Kidney glomerular epithelial cell (primary cell): ENCODE measurements around the gene INPP5J.
"Not testable (repeated sequence)": the region's sequence is repeated elsewhere in the genome, so short reads cannot be mapped to it uniquely, and the experiment has no call there.

Source experiments
- DNase-seq: peaks from one replicate; lab custom pipeline; 2025; lab: John Stamatoyannopoulos, UW

Gene INPP5J, protein sequence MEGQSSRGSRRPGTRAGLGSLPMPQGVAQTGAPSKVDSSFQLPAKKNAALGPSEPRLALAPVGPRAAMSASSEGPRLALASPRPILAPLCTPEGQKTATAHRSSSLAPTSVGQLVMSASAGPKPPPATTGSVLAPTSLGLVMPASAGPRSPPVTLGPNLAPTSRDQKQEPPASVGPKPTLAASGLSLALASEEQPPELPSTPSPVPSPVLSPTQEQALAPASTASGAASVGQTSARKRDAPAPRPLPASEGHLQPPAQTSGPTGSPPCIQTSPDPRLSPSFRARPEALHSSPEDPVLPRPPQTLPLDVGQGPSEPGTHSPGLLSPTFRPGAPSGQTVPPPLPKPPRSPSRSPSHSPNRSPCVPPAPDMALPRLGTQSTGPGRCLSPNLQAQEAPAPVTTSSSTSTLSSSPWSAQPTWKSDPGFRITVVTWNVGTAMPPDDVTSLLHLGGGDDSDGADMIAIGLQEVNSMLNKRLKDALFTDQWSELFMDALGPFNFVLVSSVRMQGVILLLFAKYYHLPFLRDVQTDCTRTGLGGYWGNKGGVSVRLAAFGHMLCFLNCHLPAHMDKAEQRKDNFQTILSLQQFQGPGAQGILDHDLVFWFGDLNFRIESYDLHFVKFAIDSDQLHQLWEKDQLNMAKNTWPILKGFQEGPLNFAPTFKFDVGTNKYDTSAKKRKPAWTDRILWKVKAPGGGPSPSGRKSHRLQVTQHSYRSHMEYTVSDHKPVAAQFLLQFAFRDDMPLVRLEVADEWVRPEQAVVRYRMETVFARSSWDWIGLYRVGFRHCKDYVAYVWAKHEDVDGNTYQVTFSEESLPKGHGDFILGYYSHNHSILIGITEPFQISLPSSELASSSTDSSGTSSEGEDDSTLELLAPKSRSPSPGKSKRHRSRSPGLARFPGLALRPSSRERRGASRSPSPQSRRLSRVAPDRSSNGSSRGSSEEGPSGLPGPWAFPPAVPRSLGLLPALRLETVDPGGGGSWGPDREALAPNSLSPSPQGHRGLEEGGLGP

DNA sequence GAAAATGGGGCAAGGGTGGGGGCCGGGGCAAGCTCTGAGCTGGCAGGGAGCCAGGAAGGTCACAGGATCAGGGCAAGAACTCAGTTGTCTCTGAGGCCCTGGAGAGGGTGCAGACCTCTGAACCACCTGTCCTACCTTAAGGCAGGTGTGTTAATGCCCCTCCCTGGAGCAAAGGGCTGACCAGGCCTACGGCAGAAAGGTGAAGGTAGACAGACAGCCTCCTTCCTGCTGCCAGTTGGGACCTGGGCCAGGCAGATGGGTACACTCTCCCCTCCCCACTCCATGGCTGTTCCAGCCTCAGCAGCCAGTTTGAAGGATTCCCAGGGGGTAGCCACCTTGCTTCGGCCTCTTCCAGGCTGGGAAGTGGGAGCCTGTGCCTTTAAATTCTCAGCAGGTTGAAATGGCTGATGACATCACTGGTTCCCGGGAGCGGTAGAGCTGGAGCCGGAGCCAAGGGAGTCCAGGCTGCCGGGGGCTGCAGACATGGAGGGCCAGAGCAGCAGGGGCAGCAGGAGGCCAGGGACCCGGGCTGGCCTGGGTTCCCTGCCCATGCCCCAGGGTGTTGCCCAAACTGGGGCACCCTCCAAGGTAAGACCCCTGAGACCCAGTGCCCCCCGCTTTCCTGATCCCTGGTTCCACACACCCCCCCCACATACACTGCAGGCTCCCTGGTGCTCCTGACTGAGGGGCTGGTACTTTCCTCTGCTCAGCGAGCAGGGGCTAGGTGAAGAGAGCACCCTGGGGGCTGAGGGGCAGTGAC, at the start of gene INPP5J:
Gene INPP5J, plus strand, starts transcription at position 435 of the 760 bp plus-strand sequence. Its CDS starts 49 bp downstream, at position 484.
- peak; percentile 55 for DNase-seq

DNA sequence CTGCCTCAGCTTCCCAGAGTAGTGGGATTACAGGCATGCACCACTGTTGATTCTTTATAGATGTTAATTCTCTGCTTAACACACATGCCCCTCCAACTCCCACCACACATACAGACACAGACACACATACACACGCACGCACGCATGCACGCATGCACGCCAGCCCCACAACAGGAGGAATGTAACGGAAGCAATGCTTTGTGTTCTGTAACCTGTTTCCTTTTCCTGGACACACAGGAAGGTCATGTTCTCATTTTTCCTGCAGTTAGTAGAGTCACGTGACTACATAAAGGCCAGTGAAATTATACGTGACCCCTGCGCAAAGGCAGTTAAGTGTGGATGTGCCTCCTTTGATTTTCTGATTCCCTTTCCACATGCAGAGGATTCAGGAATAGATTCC, 49.6 kb upstream of the INPP5J start:
- not testable (repeated sequence) for DNase-seq

DNA sequence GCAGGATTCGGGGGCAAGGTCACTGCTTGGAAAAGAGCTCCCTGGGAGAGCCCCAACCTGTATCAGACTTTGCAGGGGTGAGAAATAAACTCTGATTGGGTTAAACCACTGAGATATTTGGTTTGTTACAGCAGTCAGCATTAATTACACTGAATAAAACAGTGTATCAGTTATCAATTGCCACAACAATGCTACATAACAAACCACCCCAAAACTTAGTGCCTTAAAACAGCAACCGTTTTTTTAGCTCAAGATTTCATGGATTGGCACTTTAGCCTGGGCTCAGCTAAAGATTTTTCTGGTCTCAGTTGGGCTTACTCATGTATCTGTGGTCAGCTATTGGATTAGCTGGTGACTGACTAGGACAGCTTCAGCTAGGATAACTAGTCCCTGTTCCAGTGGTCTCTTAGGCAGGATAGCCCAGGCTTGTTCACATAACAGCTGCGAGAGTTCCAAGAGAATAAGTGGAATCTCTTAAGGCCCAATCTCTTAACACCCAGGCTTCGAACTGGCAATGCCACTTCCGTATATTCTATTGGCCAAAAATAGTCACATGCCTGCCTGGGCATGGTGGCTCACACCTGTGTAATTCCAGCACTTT, 49.1 kb upstream of the INPP5J start:
- not testable (repeated sequence) for DNase-seq

DNA sequence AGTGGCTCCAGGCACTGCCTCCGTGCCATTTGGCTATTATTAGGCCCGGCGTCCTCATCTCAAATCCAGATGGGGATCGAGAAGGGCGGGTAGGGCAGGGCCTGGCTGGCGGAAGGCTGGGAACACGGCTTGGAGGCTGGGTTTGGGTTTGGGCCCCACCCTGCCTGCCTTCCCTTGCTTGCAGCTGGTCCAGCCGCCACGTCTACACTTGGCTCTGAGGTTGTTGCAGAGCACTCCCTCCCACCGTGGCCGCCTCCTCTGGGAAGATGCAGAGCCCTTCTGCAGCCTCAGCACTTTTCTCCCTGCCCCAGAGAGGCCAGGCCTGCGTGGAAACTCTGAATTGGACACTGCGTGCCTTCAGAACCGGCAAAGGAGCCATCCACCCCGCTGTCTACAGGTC, 46.8 kb upstream of the INPP5J start:
- DNase-seq, result no peak

DNA sequence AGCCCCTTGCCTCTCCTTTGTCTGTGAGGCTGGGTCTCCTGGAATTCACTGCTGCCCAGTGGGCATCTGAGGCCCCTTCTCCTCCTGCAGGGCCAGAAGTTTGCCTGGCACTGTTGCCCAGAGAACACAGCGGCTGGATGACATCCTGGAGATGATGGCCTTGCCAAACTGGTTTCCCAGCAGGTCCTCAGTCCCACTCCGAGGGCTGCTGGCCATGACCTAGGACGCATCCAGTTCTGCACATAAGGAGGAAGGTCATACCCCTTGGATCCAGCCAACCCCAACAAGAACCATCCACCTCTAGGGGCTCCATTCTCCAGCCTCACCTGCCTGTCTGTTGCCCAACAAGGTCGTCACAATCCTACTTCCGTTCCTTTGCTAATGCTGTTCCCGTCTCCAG, 45.1 kb upstream of the INPP5J start:
- no peak for DNase-seq

DNA sequence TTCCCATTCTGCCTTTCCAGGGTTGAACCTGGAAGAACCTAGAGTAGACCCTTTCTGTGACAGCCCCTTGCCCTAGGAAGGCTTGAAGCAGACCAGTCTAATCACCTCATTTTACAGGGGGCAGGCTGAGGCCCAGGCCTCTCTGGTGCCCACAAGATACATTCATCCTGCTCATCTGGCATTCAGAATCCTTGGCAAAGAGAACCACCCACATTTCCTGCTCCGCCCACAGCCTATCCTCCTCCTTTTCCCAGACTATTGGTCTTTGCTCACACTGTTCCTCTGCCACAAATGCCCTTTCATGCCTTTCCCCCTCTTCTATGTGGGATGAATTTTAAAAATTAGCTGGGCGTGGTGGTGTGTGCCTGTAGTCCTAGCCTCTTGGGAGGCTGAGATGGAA, 44.4 kb upstream of the INPP5J start:
- DNase-seq, result not testable (repeated sequence)

DNA sequence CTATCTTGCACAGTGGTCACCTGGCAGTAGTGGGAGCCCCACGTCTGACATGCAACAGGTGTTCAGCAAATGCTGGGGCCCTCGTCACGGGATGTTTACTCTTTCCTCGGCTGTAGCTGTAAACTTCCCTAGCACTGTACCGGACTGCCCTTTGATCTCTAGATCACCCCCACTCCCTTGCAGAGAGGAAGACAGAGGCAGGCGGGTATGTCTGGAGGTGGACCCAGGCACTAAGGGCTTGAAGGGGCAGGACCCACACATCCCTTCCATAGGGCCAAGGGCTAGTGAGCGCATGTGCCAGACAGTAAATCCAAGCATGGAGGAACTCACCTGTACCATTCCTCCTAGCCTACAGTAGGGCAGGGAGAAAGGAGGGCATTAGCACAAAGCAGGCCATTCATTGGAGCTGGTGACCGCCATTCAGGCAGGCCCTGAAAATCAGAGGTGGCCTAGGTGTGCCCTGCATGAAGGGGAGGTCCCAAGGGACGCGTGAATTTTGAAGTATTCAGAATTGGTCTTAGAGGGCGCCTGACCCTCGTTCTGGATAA, 43.6 kb upstream of the INPP5J start:
- DNase-seq, result no peak

DNA sequence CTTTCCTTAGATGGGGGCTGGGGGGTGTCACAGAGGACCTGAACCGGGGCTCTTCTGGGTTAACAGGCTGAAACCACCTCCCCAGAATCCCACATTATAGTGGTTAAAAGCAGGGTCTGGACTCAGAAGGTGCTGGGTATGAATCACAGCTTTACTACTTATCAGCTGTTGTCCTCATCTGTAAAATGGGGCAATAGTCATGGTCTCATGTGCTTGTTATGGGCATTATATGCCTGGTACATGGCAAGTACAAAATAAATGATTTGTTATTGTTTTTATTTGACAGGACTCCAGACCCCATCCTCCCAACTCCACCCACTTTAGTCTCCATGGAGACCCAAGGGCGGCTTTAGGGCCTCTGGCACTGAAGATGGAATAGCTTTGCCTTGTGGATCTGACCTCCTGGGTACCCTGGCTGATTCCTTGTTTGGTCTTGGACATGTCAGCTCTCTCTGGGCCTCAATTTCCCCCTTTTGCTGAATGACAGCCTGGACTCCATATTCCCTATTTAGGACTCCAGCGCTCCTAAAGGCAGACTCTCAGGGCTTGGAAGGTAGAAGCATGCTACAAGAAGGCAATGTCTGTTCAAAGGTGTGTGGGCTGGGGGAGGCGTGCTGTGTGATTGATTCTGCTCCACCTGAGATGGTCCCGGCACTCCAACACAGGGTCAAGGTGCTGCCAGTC, 42.5 kb upstream of the INPP5J start:
- no peak for DNase-seq

DNA sequence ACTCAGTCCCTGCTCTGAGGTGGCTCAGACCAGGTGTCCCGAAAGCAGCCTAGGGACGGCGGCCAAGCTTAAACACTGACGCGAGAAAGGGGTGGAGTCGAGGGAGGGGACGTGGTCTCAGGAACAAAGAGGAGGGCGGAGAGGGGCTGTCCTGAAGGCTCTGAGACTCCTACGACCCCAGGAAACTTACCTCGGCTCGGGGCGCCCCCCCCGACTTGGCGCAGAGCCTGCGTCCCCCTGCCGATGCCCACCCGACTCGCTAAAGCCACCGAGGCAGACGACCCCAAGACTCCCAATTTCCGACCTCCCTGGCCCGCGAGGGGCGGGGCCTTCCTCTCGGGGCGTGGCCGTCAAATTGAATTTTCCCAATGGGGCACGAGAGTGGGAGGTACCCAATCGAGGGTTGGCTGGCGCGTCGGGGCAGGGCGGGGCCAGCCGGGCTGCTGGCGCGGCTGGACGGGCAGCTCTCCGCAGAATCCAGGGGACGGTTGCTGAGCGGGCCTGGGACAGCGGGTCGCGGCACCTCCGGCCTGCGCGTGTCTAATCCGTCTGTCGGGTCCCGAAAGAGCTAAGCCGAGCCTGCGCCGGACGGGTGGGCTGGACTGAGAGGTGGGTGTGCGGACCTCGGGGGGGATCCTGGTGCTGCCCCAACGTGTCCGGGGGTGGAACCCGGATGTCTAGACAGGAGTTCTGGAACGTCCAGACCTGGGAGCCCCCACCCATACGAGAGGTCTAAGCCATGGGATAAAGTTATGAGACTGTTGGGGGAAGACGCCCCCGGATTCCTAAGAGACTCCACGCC, 41.7 kb upstream of the INPP5J start, which contains the start of gene SMTN:
Gene SMTN, plus strand, starts transcription at position 471 of the 802 bp plus-strand sequence. CDS start 1,941 bp downstream, outside the sequence.
- peak; percentile 89 for DNase-seq

DNA sequence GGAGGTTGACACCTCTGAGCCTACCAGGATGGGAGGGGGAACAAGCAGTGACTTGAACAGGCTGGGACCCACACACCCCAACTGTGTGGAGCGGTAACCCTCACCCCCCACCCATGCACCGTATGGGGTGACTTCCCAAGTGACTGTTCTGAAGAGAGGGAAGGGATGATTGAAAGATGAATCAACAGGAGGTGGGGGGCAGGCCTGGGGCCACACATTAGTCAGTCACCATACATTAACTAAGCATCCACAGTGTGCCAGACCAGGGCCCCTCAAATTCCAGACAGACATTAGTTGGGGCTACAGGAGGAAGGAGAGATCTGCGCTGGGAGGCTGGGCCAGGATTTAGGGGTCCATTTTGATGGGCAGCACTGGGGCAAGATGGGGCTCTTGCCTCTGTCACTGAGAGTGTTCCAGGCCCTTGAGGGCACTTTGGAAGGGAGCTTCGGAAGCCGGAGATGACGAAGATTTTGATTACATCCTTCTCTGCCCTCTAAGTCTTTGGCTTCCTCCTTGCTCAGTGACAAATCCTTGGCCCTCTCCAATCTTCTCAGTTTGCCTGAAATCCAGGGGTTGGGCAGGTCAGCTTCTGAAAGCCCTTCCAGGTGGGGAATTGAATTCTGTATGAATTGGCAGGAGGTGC, 40.7 kb upstream of the INPP5J start:
- DNase-seq, result peak; percentile 47

DNA sequence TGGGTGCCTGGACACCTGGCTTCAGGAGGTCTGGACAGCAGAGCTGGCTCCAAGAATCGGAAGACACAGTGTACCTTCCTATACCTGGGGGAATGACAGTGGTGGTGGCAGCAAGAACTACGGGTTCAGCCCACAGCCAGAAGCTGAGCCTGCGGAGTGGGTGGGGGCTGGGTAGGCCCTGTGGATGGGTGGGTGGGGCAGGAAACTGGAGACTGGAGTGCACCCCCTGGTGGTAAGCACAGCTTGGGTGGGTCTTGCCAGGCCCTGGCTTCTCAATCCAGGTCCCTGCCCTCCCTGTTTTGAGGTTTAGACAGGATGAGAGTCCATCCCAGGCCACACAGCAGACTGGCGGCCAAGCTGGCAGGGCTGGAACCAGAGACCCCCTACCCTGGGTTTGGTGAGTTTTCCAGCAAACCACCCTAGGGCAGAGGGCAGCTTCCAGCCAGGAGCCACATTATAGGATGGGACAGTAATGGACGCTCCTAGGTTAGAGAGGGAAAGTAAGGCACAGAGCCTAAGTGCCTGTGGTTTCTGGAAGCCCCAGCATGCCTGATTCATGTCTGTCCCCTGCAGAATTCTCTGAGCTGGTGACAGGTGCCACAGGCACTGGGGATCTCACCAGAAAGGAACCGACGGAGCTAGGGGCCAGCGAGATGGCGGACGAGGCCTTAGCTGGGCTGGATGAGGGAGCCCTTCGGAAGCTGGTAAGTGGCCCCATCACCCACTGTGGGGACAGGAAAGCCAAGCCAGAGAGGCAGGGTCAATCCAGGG, 40.0 kb upstream of the INPP5J start:
- DNase-seq, result no peak

DNA sequence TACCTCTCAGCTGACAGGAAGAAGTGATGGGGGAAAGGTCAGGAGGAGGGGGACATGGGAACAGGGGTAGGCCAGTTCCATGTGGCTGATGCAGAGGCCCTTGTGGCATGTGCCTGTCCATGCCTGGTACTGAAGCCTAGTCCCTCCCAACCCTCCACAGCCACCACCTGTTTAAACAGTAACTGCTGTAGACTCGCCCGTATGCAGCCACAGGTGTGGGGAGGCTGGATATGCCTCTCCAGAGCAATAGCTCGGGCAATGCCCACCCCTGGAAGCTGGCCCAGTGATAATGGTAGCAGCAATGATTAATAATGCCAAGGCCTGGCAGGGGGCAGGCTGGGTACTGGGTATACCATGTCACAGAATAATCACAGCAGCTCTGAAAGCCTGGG, 39.4 kb upstream of the INPP5J start:
- peak; percentile 37 for DNase-seq

DNA sequence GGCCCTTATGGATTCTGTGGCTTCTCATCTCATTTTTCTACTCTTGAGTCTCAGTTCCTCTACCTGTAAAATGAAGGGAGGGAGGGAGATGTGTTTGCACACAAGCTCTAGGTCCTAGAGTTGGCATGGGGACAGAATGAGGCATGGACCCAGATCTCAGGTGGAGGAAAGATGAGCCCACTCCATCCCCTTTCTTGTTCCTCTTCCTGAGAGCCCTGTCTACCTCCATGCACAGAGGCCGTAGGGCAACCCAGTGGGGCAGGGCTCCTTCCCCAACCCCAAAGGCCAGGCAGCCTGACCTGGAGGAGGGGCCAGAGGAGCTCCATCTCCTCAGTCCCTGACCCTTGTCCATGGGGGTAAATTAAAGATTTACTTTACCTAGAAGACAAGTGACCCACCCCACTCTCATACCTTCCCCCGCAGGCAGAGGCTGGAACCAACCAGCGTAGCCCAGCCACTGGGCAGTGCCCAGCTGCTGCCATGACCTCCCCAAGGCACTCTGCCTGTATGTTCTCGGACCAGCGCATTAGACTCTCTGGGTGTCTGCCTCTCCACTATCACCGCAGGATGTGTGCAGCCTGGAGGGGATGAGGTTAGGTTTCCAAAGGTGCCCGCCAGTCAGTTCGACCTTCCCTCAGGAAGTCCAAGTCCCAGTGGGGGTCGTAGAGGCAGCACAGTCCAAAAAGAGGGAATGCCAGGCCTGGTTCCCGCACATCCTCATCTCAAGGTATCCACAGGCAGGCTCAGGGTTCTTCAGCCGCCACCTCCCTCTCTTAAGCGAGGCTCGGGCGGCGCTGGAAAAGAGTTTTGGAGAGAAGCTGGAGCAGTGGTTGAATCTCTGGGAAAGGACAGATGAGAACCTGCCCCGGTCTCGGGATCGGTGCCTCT, 38.6 kb upstream of the INPP5J start:
- DNase-seq, result no peak

DNA sequence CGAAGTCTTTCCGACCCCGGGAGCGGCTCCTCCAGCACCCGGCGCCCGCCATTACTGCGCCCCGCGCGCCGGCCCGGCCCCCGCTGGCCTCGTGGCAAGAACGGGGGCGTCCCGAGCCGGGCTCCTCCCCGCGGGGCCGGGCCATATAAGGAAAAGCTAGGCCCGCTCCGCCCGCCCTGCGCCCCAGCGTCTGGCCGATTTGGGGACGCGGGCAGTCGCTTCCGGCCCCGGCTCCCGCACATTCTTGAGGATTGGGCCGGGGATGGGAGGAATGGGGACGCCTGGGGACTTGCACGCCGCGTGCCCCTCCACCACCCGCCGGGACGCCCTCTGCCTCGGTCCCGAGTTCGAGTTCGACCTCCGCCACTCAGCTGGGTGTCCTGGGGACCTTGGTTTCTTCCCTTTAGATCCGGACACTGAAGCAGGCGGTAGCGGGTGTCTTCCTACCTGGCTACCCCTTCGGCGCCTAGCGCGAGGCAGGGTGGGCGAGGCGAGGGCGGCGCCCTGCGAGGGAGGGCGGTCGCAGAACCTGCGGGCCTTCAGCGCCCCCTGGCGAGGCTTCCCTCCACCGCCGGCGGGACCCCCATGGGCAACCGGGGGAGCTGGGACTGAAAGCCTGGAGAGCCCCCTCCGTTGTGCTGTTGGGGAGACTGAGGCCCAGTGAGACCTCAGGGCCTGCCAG, 37.8 kb upstream of the INPP5J start:
- DNase-seq, result peak; percentile 47

DNA sequence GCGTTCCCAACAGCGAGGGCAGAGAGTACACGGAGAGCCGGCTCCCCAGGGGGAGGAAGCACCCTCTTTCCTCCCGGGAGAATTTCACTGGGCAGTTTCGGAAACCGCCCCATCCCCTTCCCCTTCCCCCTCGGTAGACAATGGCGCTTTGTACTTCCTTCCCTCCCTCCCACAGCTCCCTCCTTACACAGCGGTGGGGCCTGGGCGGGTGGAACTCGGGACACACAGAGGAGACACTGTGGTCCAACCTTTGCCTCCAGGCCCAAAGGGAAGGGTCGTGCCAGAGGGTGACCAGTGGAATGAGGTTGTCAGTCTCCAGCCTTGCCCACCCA, 37.3 kb upstream of the INPP5J start:
- DNase-seq, result no peak

DNA sequence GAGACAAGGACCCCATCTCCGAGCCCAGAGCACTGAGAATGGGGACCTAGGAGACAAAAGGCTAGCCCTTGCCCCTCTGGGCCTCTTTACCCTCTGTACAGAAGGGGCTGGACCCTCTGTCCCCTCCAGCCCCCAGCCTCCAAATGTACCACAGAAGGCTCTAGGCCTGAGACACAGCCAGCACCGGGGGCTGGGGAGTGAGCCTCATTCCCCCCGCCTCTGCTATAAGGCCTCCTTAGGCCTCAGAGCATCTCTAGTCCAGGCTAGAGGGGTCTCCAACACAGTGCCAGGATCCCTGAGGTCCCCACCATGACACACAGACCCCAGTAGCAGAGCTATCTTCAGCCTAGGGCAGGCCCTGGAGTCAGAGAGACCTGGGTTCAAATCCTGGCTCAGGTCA, 36.8 kb upstream of the INPP5J start:
- DNase-seq, result no peak
